Activated CD8-positive, alpha-beta memory T cell treated with anti-CD3 and anti-CD28 coated beads for 24 hours (primary cell): ENCODE results near the gene SCT.

Source experiments
- DNase-seq: peaks from one replicate; pipeline ENCODE4 v3.0.0-alpha.2; 2020

SCT gene

GRCh38 chr11:609341-609811 is 17.6 kb downstream of the SCT start:
- no peak for DNase-seq

GRCh38 chr11:608791-609251 is 18.2 kb downstream of the SCT start:
- no peak for DNase-seq

GRCh38 chr11:607971-608659 is 18.9 kb downstream of the SCT start:
- no peak for DNase-seq

GRCh38 chr11:607020-607780 is 19.8 kb downstream of the SCT start:
- no peak for DNase-seq

GRCh38 chr11:606245-606644 is 20.7 kb downstream of the SCT start:
- DNase-seq = no peak

GRCh38 chr11:605286-606129 is 21.5 kb downstream of the SCT start:
- DNase-seq = no peak

- DNase-seq = no peak
Measured at GRCh38 chr11:603154-603553, 23.8 kb downstream of the SCT start.

- no peak for DNase-seq
Measured at GRCh38 chr11:601573-602245, 25.3 kb downstream of the SCT start.

GRCh38 chr11:598005-598680 is 28.8 kb downstream of the SCT start:
- no peak for DNase-seq

- DNase-seq = no peak
Measured at GRCh38 chr11:597166-597725, 29.7 kb downstream of the SCT start.

- no peak for DNase-seq
Measured at GRCh38 chr11:596374-596773, 30.6 kb downstream of the SCT start.

GRCh38 chr11:595400-595799 is 31.6 kb downstream of the SCT start:
- no peak for DNase-seq

GRCh38 chr11:593347-593746 is 33.6 kb downstream of the SCT start:
- no peak for DNase-seq

- DNase-seq = no peak
Measured at GRCh38 chr11:592918-593317, 34.1 kb downstream of the SCT start.

- no peak for DNase-seq
Measured at GRCh38 chr11:592501-592900, 34.5 kb downstream of the SCT start.

- no peak for DNase-seq
Measured at GRCh38 chr11:590997-591396, 36.0 kb downstream of the SCT start.

- no peak for DNase-seq
Measured at GRCh38 chr11:589798-590197, 37.2 kb downstream of the SCT start.

GRCh38 chr11:587978-588380 is 39.0 kb downstream of the SCT start:
- DNase-seq = peak; percentile 88

GRCh38 chr11:587546-587945 is 39.4 kb downstream of the SCT start:
- no peak for DNase-seq

- DNase-seq = no peak
Measured at GRCh38 chr11:586376-587316, 40.3 kb downstream of the SCT start.

GRCh38 chr11:584287-584686 is 42.7 kb downstream of the SCT start:
- no peak for DNase-seq
